ENCODE data around the gene TMED1. TPM values are rescaled to one million over a fixed set of nuclear protein-coding genes. Genes with fewer than 3 reads are reported as not detected.
A peak's percentile ranks its signal among the peaks of the same experiment; 100 is the strongest.

TMED1 gene
- total and polyA plus RNA-seq, 4 donors: 25.8 to 49.8 (median 33.9) TPM

- DNase-seq (peak; percentile 44 to 77 (median 64)), ATAC-seq (ENCODE audit: insufficient read depth, low FRiP score) (no peak)
- Histone ChIP-seq H3K4me1 (ENCODE audit: control insufficient read depth in 5 of 5, insufficient read depth in 5 of 5, low read length in 5 of 5) (peaks cover 0 to 3% (median 0%) of the 10 kb centered on the region in 5 donors), H3K9ac (ENCODE audit: insufficient read depth in 1 of 2, low read length in 2 of 2) (no peak overlapping the region), H3K4me3 (no peak overlapping the region), H3K27me3 (ENCODE audit: control insufficient read depth in 3 of 3, insufficient read depth in 3 of 3, low read length in 2 of 3) (no peaks in the 10 kb centered on the region), H3K36me3 (ENCODE audit: control insufficient read depth in 4 of 4, insufficient read depth in 4 of 4, low read length in 4 of 4) (no peaks in the 10 kb centered on the region), H3K9me3 (ENCODE audit: control insufficient read depth in 4 of 4, insufficient read depth in 3 of 4, low read length in 3 of 4) (no peaks in the 10 kb centered on the region), H3K27ac (ENCODE audit: low read depth in 1 of 2, low read length in 1 of 2) (peak overlapping the region in 1 of 2 donors; percentile 61)
- no peak for TF ChIP-seq CTCF (IDR thresholded peaks at IDR 0.05; ENCODE audit: control extremely low read depth, extremely low read depth)
- 63 to 82% methylated on average over 18 of the region's 18 CpGs for WGBS, 2 donors
Observed at GRCh38 chr19:10863107-10863717, 27.2 kb upstream of the TMED1 start.

GRCh38 chr19:10862561-10863106 is 26.6 kb upstream of the TMED1 start:
- DNase-seq: no peak
- peak overlapping the region in 1 of 2 donors; percentile 61 for H3K27ac ChIP-seq (ENCODE audit: low read depth in 1 of 2, low read length in 1 of 2)
- H3K9me3 ChIP-seq (ENCODE audit: control insufficient read depth in 4 of 4, insufficient read depth in 3 of 4, low read length in 3 of 4): no peaks in the 10 kb centered on the region
- WGBS, 2 donors: 78 to 84% methylated on average over 6 of the region's 6 CpGs
- H3K9ac ChIP-seq (ENCODE audit: insufficient read depth in 1 of 2, low read length in 2 of 2): peak overlapping the region in 1 of 2 donors; percentile 23
- peaks cover 0 to 3% (median 0%) of the 10 kb centered on the region in 5 donors for H3K4me1 ChIP-seq (ENCODE audit: control insufficient read depth in 5 of 5, insufficient read depth in 5 of 5, low read length in 5 of 5)
- no peak for TF ChIP-seq CTCF (IDR thresholded peaks at IDR 0.05; ENCODE audit: control extremely low read depth, extremely low read depth)
- H3K27me3 ChIP-seq (ENCODE audit: control insufficient read depth in 3 of 3, insufficient read depth in 3 of 3, low read length in 2 of 3): no peaks in the 10 kb centered on the region
- ATAC-seq (ENCODE audit: insufficient read depth, low FRiP score): no peak
- no peaks in the 10 kb centered on the region for H3K36me3 ChIP-seq (ENCODE audit: control insufficient read depth in 4 of 4, insufficient read depth in 4 of 4, low read length in 4 of 4)
- H3K4me3 ChIP-seq: no peak overlapping the region

DNA sequence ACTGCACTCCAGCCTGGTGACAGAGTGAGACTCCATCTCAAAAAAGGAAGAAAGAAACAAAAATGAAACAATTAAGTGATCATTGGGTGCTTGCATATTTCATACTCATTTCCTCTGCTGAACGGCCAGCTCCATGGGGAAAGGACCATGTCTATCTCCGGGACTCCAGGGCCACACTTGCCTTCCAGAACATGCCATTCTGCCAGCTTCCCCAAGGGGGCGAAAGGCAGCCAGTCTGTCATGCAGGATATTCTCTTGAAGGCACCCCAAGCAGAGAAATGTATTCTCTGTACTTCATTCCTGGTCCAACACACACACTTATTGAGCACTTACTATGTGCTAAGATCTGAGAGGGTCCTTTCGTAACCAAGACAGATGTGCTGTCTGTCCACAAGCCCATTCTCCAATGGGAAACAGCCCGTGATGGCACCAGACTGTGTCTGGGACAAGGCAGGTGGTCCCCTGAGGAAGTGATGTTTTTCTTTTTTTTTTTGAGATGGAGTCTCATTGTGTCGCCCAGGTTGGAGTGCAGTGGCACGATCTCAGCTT is 25.2 kb upstream of the TMED1 start:
- H3K9ac ChIP-seq (ENCODE audit: insufficient read depth in 1 of 2, low read length in 2 of 2): no peak overlapping the region

More for the DNA sequence above, 25.2 kb upstream of the TMED1 start:
- Histone ChIP-seq H3K4me3 (no peak overlapping the region), H3K27ac (ENCODE audit: low read depth in 1 of 2, low read length in 1 of 2) (no peak overlapping the region), H3K27me3 (ENCODE audit: control insufficient read depth in 3 of 3, insufficient read depth in 3 of 3, low read length in 2 of 3) (no peaks in the 10 kb centered on the region), H3K36me3 (ENCODE audit: control insufficient read depth in 4 of 4, insufficient read depth in 4 of 4, low read length in 4 of 4) (no peaks in the 10 kb centered on the region), H3K9me3 (ENCODE audit: control insufficient read depth in 4 of 4, insufficient read depth in 3 of 4, low read length in 3 of 4) (no peaks in the 10 kb centered on the region), H3K4me1 (ENCODE audit: control insufficient read depth in 5 of 5, insufficient read depth in 5 of 5, low read length in 5 of 5) (peaks cover 0 to 3% (median 0%) of the 10 kb centered on the region in 5 donors)
- ATAC-seq (ENCODE audit: insufficient read depth, low FRiP score): no peak
- peak; percentile 2 for TF ChIP-seq CTCF (IDR thresholded peaks at IDR 0.05; ENCODE audit: control extremely low read depth, extremely low read depth)
- 55 to 58% methylated on average over 7 of the region's 7 CpGs for WGBS, 2 donors
- DNase-seq: no peak

Data from lung (tissue), 12 donors.